ENCODE measurements around the gene IFT88. TPM values are rescaled to one million over a fixed set of nuclear protein-coding genes. Genes with fewer than 3 reads are reported as not detected.

The IFT88 gene
- total and polyA plus RNA-seq, 3 donors from 2014 or later, result 56.6 to 111 (median 86.8) TPM

DNA sequence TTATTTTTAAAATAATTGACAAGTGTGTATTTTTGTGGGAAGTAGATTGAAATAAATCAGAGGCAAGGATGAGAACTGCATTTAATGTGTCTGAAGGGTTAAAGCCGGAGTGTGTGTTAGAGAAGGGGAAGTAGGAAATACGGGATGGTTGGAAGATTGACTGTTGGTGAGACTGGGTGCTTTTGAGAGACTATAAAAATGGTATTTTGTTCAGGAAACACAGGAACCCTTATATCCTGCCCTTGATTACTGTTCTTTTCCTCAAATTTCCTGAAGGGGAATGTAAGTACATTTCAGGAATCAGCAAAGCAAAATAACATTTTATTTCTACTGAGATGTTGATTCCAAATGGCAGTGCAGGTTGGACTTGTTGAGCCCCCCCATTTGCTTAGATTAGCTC, 15.1 kb downstream of the IFT88 start:
- Histone ChIP-seq H3K9me3 (no peaks in the 10 kb centered on the region), H3K36me3 (ENCODE audit: low read depth, missing control alignments) (no peaks in the 10 kb centered on the region), H3K27me3 (no peaks in the 10 kb centered on the region), H3K4me1 (no peaks in the 10 kb centered on the region), H3K27ac (no peak overlapping the region), H3K4me3 (no peak overlapping the region)
- no peak for DNase-seq
- intact Hi-C loops (cut with DNase I; ENCODE audit: low total_unique reads), result no loop called here
- TF ChIP-seq POLR2A (IDR thresholded peaks at IDR 0.05), result no peak
- TF ChIP-seq, protein P1, sequence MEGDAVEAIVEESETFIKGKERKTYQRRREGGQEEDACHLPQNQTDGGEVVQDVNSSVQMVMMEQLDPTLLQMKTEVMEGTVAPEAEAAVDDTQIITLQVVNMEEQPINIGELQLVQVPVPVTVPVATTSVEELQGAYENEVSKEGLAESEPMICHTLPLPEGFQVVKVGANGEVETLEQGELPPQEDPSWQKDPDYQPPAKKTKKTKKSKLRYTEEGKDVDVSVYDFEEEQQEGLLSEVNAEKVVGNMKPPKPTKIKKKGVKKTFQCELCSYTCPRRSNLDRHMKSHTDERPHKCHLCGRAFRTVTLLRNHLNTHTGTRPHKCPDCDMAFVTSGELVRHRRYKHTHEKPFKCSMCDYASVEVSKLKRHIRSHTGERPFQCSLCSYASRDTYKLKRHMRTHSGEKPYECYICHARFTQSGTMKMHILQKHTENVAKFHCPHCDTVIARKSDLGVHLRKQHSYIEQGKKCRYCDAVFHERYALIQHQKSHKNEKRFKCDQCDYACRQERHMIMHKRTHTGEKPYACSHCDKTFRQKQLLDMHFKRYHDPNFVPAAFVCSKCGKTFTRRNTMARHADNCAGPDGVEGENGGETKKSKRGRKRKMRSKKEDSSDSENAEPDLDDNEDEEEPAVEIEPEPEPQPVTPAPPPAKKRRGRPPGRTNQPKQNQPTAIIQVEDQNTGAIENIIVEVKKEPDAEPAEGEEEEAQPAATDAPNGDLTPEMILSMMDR (IDR thresholded peaks at IDR 0.05), result no peak
- 79 to 80% methylated on average over 2 of the region's 2 CpGs for WGBS, 2 donors

DNA sequence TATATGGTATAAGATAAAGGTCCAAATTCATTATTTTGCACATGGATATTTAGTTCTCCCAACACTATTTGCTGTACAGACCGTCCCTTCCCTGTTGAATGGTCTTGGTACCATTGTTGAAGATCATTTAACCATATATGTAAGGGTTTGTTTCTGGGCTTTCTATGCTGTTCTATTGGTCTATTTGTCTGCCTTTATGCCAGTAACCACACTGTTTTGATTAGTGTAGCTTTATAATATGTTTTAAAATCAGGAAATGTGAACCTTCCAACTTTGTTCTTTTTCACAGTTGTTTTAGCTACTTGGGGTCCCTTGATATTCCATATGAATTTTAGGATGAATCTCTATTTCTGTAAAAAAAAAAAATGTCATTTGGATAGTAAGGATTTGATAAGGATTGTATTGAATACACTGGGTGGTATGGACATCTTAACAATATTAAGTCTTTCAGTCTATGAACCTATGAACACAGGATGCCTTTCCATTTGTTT, 16.9 kb downstream of the IFT88 start:
- H3K27me3 ChIP-seq, result no peaks in the 10 kb centered on the region
- 91 to 96% methylated on average over 1 of the region's 1 CpG for WGBS, 2 donors
- intact Hi-C loops (cut with DNase I; ENCODE audit: low total_unique reads), result no loop called here
- no peak overlapping the region for H3K27ac ChIP-seq
- TF ChIP-seq, protein P1 (IDR thresholded peaks at IDR 0.05), result no peak
- TF ChIP-seq POLR2A (IDR thresholded peaks at IDR 0.05), result no peak
- no peaks in the 10 kb centered on the region for H3K36me3 ChIP-seq (ENCODE audit: low read depth, missing control alignments)
- no peaks in the 10 kb centered on the region for H3K4me1 ChIP-seq
- no peak for DNase-seq
- H3K9me3 ChIP-seq, result no peaks in the 10 kb centered on the region
- no peak overlapping the region for H3K4me3 ChIP-seq

DNA sequence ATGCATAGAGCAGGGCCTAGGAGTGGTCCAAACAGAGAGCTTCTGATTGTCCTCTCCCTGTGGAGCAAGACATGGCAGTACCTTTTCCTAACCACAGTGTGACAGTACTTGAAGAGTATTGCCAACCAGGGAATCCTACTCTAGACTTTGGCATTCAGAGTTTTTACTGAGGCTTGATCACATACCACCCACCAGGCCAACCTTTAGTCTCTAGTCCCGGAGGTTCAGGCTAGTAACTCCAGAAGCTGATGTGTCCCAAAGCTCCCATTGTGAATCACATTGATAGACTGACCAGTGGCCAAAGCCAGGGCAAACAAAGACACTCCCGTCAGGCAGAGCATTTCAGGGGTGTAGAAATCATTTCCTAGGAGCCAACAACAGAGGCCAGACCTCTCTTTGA, 18.4 kb downstream of the IFT88 start:
- TF ChIP-seq POLR2A (IDR thresholded peaks at IDR 0.05), result no peak
- TF ChIP-seq, protein P1 (IDR thresholded peaks at IDR 0.05), result no peak
- Histone ChIP-seq H3K4me3 (no peak overlapping the region), H3K36me3 (ENCODE audit: low read depth, missing control alignments) (no peaks in the 10 kb centered on the region), H3K4me1 (no peaks in the 10 kb centered on the region), H3K9me3 (no peaks in the 10 kb centered on the region), H3K27me3 (no peaks in the 10 kb centered on the region), H3K27ac (no peak overlapping the region)
- 94 to 96% methylated on average over 2 of the region's 2 CpGs for WGBS, 2 donors
- intact Hi-C loops (cut with DNase I; ENCODE audit: low total_unique reads), result no loop called here
- no peak for DNase-seq

DNA sequence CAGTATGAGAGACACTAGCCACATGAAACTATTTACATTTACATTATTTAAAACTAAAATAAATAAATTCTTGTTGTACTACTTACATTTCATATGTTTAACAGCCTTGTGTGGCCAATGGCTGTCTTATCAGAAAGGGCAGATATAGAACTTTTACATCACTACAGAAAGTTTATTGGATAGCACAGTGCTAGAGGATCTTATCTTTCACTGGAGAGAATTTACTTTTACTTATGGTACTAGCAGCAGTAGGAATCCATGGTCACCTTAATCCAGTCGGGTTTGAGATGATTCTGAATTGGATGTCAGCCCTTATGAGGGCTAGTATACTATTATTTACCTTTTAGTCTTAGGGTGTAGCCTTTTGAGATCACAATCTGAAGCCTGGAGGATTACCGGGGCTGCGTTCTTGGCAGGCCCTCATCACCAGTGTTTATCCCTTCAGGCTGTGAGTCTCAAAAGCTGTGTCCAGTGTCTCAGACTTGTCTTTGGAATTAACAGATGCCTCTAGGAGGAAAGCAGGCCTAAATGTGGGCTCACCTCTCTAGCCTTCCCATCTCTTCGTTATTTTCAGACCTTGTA, 21.7 kb downstream of the IFT88 start:
- no peak for DNase-seq
- Histone ChIP-seq H3K9me3 (no peaks in the 10 kb centered on the region), H3K27ac (no peak overlapping the region), H3K4me1 (no peaks in the 10 kb centered on the region), H3K36me3 (ENCODE audit: low read depth, missing control alignments) (no peaks in the 10 kb centered on the region), H3K4me3 (no peak overlapping the region), H3K27me3 (no peaks in the 10 kb centered on the region)
- TF ChIP-seq POLR2A (IDR thresholded peaks at IDR 0.05), result no peak
- TF ChIP-seq, protein P1 (IDR thresholded peaks at IDR 0.05), result no peak
- intact Hi-C loops (cut with DNase I; ENCODE audit: low total_unique reads), result no loop called here
- WGBS, 2 donors, result 89 to 97% methylated on average over 4 of the region's 4 CpGs

DNA sequence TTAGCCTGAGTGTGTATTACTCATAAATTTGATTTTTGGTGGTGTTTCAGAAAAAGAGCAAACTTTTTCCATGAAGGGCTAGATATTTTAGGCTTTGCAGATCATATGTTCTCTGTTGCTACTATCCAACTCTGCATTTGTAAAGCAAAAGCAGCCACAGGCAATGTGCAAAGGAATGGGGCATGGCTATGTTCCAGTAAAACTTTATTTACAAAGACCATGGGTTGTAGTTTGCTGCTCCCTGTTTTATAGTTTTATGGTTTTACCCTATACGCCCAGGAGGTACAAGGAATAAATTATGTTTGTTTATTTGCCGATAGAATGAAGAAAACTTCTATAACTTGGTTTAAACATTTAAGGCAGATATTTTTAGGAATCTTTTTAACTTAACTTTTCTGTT, 23.6 kb downstream of the IFT88 start:
- no peak overlapping the region for H3K27ac ChIP-seq
- DNase-seq, result no peak
- no peaks in the 10 kb centered on the region for H3K4me1 ChIP-seq
- H3K36me3 ChIP-seq (ENCODE audit: low read depth, missing control alignments), result no peaks in the 10 kb centered on the region
- H3K9me3 ChIP-seq, result no peaks in the 10 kb centered on the region
- H3K27me3 ChIP-seq, result no peaks in the 10 kb centered on the region
- 88 to 98% methylated on average over 2 of the region's 2 CpGs for WGBS, 2 donors
- TF ChIP-seq, protein P1 (IDR thresholded peaks at IDR 0.05), result no peak
- TF ChIP-seq POLR2A (IDR thresholded peaks at IDR 0.05), result no peak
- intact Hi-C loops (cut with DNase I; ENCODE audit: low total_unique reads), result no loop called here
- no peak overlapping the region for H3K4me3 ChIP-seq
